HL-60 (cell line): Measurements from ENCODE around the gene MOB3B.

Experiments used
- GABPA ChIP-seq: IDR thresholded peaks from 2 replicates; pipeline ENCODE4 v1.6.1; 2012; ENCODE audit warnings: low read depth
- POLR2AphosphoS5 ChIP-seq: IDR thresholded peaks from 2 replicates; pipeline ENCODE4 v1.6.1; 2012; ENCODE audit warnings: low read depth
- TF ChIP-seq, protein P1 (sequence below): IDR thresholded peaks from one replicate; pipeline ENCODE4 v1.5.1; 2011; ENCODE audit warnings: low read length, control low read depth, inconsistent platforms; ENCODE audit not compliant: insufficient read depth
- TF ChIP-seq, protein P2 (sequence below): IDR thresholded peaks from 2 replicates; pipeline ENCODE4 v1.6.1; 2012; ENCODE audit warnings: low read depth; ENCODE audit not compliant: insufficient replicate concordance

GRCh38 chr9:27564670-27565069 lies 35.1 kb upstream of the MOB3B start:
- TF ChIP-seq, protein P1, sequence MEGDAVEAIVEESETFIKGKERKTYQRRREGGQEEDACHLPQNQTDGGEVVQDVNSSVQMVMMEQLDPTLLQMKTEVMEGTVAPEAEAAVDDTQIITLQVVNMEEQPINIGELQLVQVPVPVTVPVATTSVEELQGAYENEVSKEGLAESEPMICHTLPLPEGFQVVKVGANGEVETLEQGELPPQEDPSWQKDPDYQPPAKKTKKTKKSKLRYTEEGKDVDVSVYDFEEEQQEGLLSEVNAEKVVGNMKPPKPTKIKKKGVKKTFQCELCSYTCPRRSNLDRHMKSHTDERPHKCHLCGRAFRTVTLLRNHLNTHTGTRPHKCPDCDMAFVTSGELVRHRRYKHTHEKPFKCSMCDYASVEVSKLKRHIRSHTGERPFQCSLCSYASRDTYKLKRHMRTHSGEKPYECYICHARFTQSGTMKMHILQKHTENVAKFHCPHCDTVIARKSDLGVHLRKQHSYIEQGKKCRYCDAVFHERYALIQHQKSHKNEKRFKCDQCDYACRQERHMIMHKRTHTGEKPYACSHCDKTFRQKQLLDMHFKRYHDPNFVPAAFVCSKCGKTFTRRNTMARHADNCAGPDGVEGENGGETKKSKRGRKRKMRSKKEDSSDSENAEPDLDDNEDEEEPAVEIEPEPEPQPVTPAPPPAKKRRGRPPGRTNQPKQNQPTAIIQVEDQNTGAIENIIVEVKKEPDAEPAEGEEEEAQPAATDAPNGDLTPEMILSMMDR = no peak
- TF ChIP-seq, protein P2, sequence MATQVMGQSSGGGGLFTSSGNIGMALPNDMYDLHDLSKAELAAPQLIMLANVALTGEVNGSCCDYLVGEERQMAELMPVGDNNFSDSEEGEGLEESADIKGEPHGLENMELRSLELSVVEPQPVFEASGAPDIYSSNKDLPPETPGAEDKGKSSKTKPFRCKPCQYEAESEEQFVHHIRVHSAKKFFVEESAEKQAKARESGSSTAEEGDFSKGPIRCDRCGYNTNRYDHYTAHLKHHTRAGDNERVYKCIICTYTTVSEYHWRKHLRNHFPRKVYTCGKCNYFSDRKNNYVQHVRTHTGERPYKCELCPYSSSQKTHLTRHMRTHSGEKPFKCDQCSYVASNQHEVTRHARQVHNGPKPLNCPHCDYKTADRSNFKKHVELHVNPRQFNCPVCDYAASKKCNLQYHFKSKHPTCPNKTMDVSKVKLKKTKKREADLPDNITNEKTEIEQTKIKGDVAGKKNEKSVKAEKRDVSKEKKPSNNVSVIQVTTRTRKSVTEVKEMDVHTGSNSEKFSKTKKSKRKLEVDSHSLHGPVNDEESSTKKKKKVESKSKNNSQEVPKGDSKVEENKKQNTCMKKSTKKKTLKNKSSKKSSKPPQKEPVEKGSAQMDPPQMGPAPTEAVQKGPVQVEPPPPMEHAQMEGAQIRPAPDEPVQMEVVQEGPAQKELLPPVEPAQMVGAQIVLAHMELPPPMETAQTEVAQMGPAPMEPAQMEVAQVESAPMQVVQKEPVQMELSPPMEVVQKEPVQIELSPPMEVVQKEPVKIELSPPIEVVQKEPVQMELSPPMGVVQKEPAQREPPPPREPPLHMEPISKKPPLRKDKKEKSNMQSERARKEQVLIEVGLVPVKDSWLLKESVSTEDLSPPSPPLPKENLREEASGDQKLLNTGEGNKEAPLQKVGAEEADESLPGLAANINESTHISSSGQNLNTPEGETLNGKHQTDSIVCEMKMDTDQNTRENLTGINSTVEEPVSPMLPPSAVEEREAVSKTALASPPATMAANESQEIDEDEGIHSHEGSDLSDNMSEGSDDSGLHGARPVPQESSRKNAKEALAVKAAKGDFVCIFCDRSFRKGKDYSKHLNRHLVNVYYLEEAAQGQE = no peak
- TF ChIP-seq POLR2AphosphoS5 = no peak
- TF ChIP-seq GABPA = no peak
